Heart right ventricle (tissue), 16 donors: Measurements from ENCODE around the gene ADARB2. TPM values are rescaled to one million over a fixed set of nuclear protein-coding genes. Genes with fewer than 3 reads are reported as not detected.

ENCODE experiments used
- ATAC-seq, 8 donors: fragments of 200-7000 bp; cut with Tn5 transposase; one replicate each; pipeline ENCODE4 v1.9.1; 2020; ENCODE audit warnings: mild to moderate bottlenecking in 8 of 8, moderate library complexity in 8 of 8, moderate number of reproducible peaks in 1 of 8
- DNase-seq, 2 donors: peaks; one replicate each; pipeline ENCODE4 v3.0.0-alpha.2; 2020
- H3K27ac ChIP-seq, 10 donors: fragments of 200-600 bp; sonication (generic) in 2 of 10; one replicate each; pipeline versions ENCODE4 v1.5.0 to v1.8.0; 2020 to 2022; ENCODE audit warnings: mild to moderate bottlenecking in 3 of 10
- H3K27me3 ChIP-seq, 7 donors: fragments of 200-600 bp; one replicate each; pipeline ENCODE4 v1.8.0; 2021 to 2022; ENCODE audit warnings: mild to moderate bottlenecking in 2 of 7
- H3K36me3 ChIP-seq, 9 donors: fragments of 200-600 bp; sonication (generic) in 1 of 9; one replicate each; pipeline versions ENCODE4 v1.5.0 to v1.8.0; 2020 to 2022; ENCODE audit warnings: mild to moderate bottlenecking in 2 of 9
- H3K4me1 ChIP-seq, 9 donors: fragments of 200-600 bp; sonication (generic) in 1 of 9; one replicate each; pipeline versions ENCODE4 v1.5.0 to v1.8.0; 2020 to 2022; ENCODE audit warnings: mild to moderate bottlenecking in 4 of 9
- H3K4me3 ChIP-seq, 10 donors: fragments of 200-600 bp; sonication (generic) in 2 of 10; one replicate each; pipeline versions ENCODE4 v1.5.0 to v1.8.0; 2020 to 2022; ENCODE audit warnings: mild to moderate bottlenecking in 7 of 10, moderate library complexity in 2 of 10
- H3K9me3 ChIP-seq, 11 donors: fragments of 200-600 bp in 10 of 11; sonication (generic) in 2 of 11; one replicate each; pipeline versions ENCODE4 v1.5.0 to v1.8.0; 2013 to 2022; ENCODE audit warnings: mild to moderate bottlenecking in 2 of 11, control low read depth in 1 of 11, moderate library complexity in 1 of 11
- CTCF ChIP-seq, 9 donors: fragments of 200-600 bp; sonication (generic) in 2 of 9; IDR thresholded peaks; one replicate each; pipeline versions ENCODE4 v1.5.0 to v1.8.0; 2021 to 2022; ENCODE audit warnings: antibody characterized with exemption in 9 of 9, mild to moderate bottlenecking in 5 of 9, moderate library complexity in 1 of 9
- WGBS, 2 donors: extraction: QIAGEN DNeasy Blood & Tissue Kit; methylation state at CpG; one replicate each; pipeline ENCODE4 v1.1.7; 2013; ENCODE audit warnings: inconsistent platforms in 1 of 2; 5-methylcytosine and 5-hydroxymethylcytosine counted together
- intact Hi-C, 10 donors: fragments of 100-400 bp; cut with DNase I; formaldehyde crosslinking; loops; one replicate each; pipeline versions ENCODE4 v1.11.1 to v1.14.2; 2022
- polyA plus RNA-seq, 2 donors: library from polyadenylated mRNA; stranded (reverse); fragments of 200-250 nt; gene quantifications; one replicate each; pipeline ENCODE4 v1.2.3, GENCODE V29; 2013
- total RNA-seq, 10 donors: library from RNA; stranded (reverse); fragmentation: NEBNext Ultra II Directional in 3 of 10; extraction: Animal tissue kit (Norgen Biotek cat#: 25700) in 3 of 10; gene quantifications; one replicate each; pipeline versions ENCODE4 v1.2.1 to v1.2.4, GENCODE V29; 2021 to 2023
- donor health status: Arrhythmogenic right ventricular cardiomyopathy.
- donor health status: ischemic (EF 13 %, LVEDD 7.1; RV severe dilation, severe dysfunction).
- donor health status: healthy with polysubstance abuse.
- donor health status: DM: no; HTN: yes; CAD: no.
- donor health status: DM: no; HTN: no; CAD: no.
- donor health status: ischemic (EF 25% LVEDD 6.9; RV normal size, moderate dysfunction).
- donor health status: ischemic (EF 25% LVEDD 5.7; RV mildly dilated, moderate dysfunction).
- donor health status: healthy.
- donor health status: DM: yes; HTN: yes; CAD: no.
- donor health status: Ischemic cardiomyopathy.
- donor health status: ischemic (EF 35%, LVEDD 5.7; RV mildly dilated, moderate dysfunction).
- donor health status: nonischemic (EF 11% LVEDD 7.7; RV severe dilation, severe dysfunction).
- donor health status: DM: yes; HTN: yes; CAD: no.
- donor health status: PGD.
- donor health status: ischemic (EF 29% LVEDD 5.4; RV normal size, mild dysfunction).
- donor health status: nonischemic (EF 23%, LVEDD 6.1; RV moderate dilation, normal function).

ADARB2 gene
- total and polyA plus RNA-seq, 12 donors, result 0.08 to 0.47 (median 0.17) TPM; not detected in 2

- 89 to 93% methylated on average over 9 of the region's 9 CpGs for WGBS, 2 donors
- intact Hi-C loops, result no loop called here
- TF ChIP-seq CTCF (IDR thresholded peaks at IDR 0.05), result no peak
- no peaks in the 10 kb centered on the region for H3K4me1 ChIP-seq
- H3K27me3 ChIP-seq, result peaks cover 0 to 4% (median 2%) of the 10 kb centered on the region in 7 donors
- H3K4me3 ChIP-seq, result no peak overlapping the region
- H3K9me3 ChIP-seq, result no peaks in the 10 kb centered on the region
- ATAC-seq, result no peak
- no peak for DNase-seq
- H3K27ac ChIP-seq, result no peak overlapping the region
- H3K36me3 ChIP-seq, result no peaks in the 10 kb centered on the region
Measured at GRCh38 chr10:1217661-1218060, 519.7 kb downstream of the ADARB2 start.

GRCh38 chr10:1217237-1217587 is 520.1 kb downstream of the ADARB2 start:
- no peaks in the 10 kb centered on the region for H3K9me3 ChIP-seq
- H3K4me3 ChIP-seq, result no peak overlapping the region
- WGBS, 2 donors, result 89 to 93% methylated on average over 14 of the region's 14 CpGs
- no peak for TF ChIP-seq CTCF (IDR thresholded peaks at IDR 0.05)
- H3K4me1 ChIP-seq, result no peaks in the 10 kb centered on the region
- DNase-seq, result no peak
- H3K27ac ChIP-seq, result no peak overlapping the region
- intact Hi-C loops, result no loop called here
- no peaks in the 10 kb centered on the region for H3K36me3 ChIP-seq
- no peak for ATAC-seq
- peaks cover 0 to 4% (median 3%) of the 10 kb centered on the region in 7 donors for H3K27me3 ChIP-seq

GRCh38 chr10:1216574-1217236 is 520.6 kb downstream of the ADARB2 start:
- Histone ChIP-seq H3K27me3 (peaks cover 0 to 4% (median 3%) of the 10 kb centered on the region in 7 donors), H3K9me3 (no peaks in the 10 kb centered on the region), H3K4me1 (no peaks in the 10 kb centered on the region), H3K4me3 (no peak overlapping the region), H3K36me3 (no peaks in the 10 kb centered on the region), H3K27ac (no peak overlapping the region)
- no peak for TF ChIP-seq CTCF (IDR thresholded peaks at IDR 0.05)
- DNase-seq (no peak), ATAC-seq (no peak)
- WGBS, 2 donors, result 89 to 91% methylated on average over 31 of the region's 31 CpGs
- intact Hi-C loops, result no loop called here

GRCh38 chr10:1215862-1216573 is 521.3 kb downstream of the ADARB2 start:
- WGBS, 2 donors, result 82 to 83% methylated on average over 22 of the region's 22 CpGs

More at GRCh38 chr10:1215862-1216573, 521.3 kb downstream of the ADARB2 start:
- Histone ChIP-seq H3K27me3 (peaks cover 0 to 4% (median 3%) of the 10 kb centered on the region in 7 donors), H3K36me3 (no peaks in the 10 kb centered on the region), H3K27ac (no peak overlapping the region), H3K9me3 (no peaks in the 10 kb centered on the region), H3K4me1 (no peaks in the 10 kb centered on the region), H3K4me3 (no peak overlapping the region)
- TF ChIP-seq CTCF (IDR thresholded peaks at IDR 0.05), result no peak
- intact Hi-C loops, result no loop called here
- ATAC-seq, result no peak
- no peak for DNase-seq
